Gastrocnemius medialis (tissue), 4 donors: ENCODE results near the gene CREG1.

ENCODE experiments used
- CTCF ChIP-seq, 5 experiments: fragments of 450-650 bp in 3 of 5; fragments of 200-600 bp in 2 of 5; sonication (generic) in 2 of 5; IDR thresholded peaks in 4 of 5; conservative IDR thresholded peaks in 1 of 5; 1 replicate in 4 of 5; 2 replicates in 1 of 5; pipeline ENCODE4 v1.5.1; 2016 to 2019; ENCODE audit warnings: antibody characterized with exemption in 5 of 5, mild to moderate bottlenecking in 3 of 5, moderate library complexity in 3 of 5
- POLR2A ChIP-seq, 2 donors: fragments of 450-650 bp; IDR thresholded peaks; one replicate each; pipeline ENCODE4 v1.6.1; 2017; ENCODE audit warnings: antibody characterized with exemption in 2 of 2, mild to moderate bottlenecking in 2 of 2, moderate library complexity in 2 of 2

GRCh38 chr1:167502192-167502551, 51.4 kb downstream of the CREG1 start:
- no peak for TF ChIP-seq CTCF (IDR thresholded peaks at IDR 0.05 in 4 of 5, conservative IDR thresholded peaks at IDR 0.05 in 1 of 5)
- no peak for TF ChIP-seq POLR2A (IDR thresholded peaks at IDR 0.05)
